DND-41 (cell line): Measurements from ENCODE around the gene POU2AF2.

ENCODE experiments used
- ATAC-seq: fragments of 200-7000 bp; cut with Tn5 transposase; 3 replicates; pipeline ENCODE4 v1.9.1; 2021; ENCODE audit warnings: low read depth; ENCODE audit not compliant: insufficient read depth
- DNase-seq: peaks from one replicate; pipeline ENCODE4 v3.0.0-alpha.2; 2020
- H2AFZ ChIP-seq: 2 replicates; pipeline ENCODE4 v1.6.0; 2012; ENCODE audit warnings: low read depth, low read length
- H3K27ac ChIP-seq: 2 replicates; pipeline ENCODE4 v1.5.1; 2012; ENCODE audit warnings: low read length, inconsistent platforms
- H3K27me3 ChIP-seq: fragments of 200-600 bp; sonication (generic); 2 replicates; pipeline ENCODE4 v1.6.0; 2012; ENCODE audit warnings: low read length, mild to moderate bottlenecking, inconsistent platforms; ENCODE audit not compliant: insufficient read depth, poor library complexity
- H3K36me3 ChIP-seq: 2 replicates; pipeline ENCODE4 v1.5.1; 2012; ENCODE audit warnings: low read length, inconsistent platforms; ENCODE audit not compliant: insufficient read depth
- H3K4me1 ChIP-seq: 2 replicates; pipeline ENCODE4 v1.5.1; 2012; ENCODE audit warnings: mild to moderate bottlenecking, low read length; ENCODE audit not compliant: insufficient read depth
- H3K4me2 ChIP-seq: 2 replicates; pipeline ENCODE4 v1.6.0; 2012; ENCODE audit warnings: mild to moderate bottlenecking, moderate library complexity, low read length, inconsistent platforms; ENCODE audit not compliant: insufficient read depth
- H3K4me3 ChIP-seq, 2 experiments: fragments of 200-600 bp in 1 of 2; shearing (Covaris generic) in 1 of 2; 2 replicates each; pipeline ENCODE4 v1.5.1; 2012 to 2016; ENCODE audit warnings: inconsistent platforms in 2 of 2, low read length in 2 of 2, mild to moderate bottlenecking in 2 of 2, low read depth in 1 of 2, moderate library complexity in 1 of 2
- H3K79me2 ChIP-seq: 2 replicates; pipeline ENCODE4 v1.6.0; 2012; ENCODE audit warnings: low read length, inconsistent platforms; ENCODE audit not compliant: insufficient read depth
- H3K9ac ChIP-seq: 2 replicates; pipeline ENCODE4 v1.6.0; 2012; ENCODE audit warnings: low read depth, mild to moderate bottlenecking, inconsistent platforms, low read length, moderate library complexity
- H3K9me3 ChIP-seq: 2 replicates; pipeline ENCODE4 v1.5.1; 2012; ENCODE audit warnings: low read length, moderate library complexity, mild to moderate bottlenecking, inconsistent platforms; ENCODE audit not compliant: insufficient read depth, severe bottlenecking
- H4K20me1 ChIP-seq: 2 replicates; pipeline ENCODE4 v1.6.0; 2012; ENCODE audit warnings: low read length; ENCODE audit not compliant: insufficient read depth
- EZH2 ChIP-seq: IDR thresholded peaks from 3 replicates; pipeline ENCODE4 v1.6.1; 2012; ENCODE audit warnings: borderline replicate concordance, low read depth, mild to moderate bottlenecking, moderate library complexity, low read length, inconsistent platforms; ENCODE audit not compliant: severe bottlenecking
- TF ChIP-seq, protein P1 (sequence below): IDR thresholded peaks from 2 replicates; pipeline ENCODE4 v1.5.1; 2012; ENCODE audit warnings: borderline replicate concordance, low read length, moderate library complexity, mild to moderate bottlenecking; ENCODE audit not compliant: poor library complexity, severe bottlenecking; ENCODE audit errors: extremely low read depth

Gene POU2AF2

DNA sequence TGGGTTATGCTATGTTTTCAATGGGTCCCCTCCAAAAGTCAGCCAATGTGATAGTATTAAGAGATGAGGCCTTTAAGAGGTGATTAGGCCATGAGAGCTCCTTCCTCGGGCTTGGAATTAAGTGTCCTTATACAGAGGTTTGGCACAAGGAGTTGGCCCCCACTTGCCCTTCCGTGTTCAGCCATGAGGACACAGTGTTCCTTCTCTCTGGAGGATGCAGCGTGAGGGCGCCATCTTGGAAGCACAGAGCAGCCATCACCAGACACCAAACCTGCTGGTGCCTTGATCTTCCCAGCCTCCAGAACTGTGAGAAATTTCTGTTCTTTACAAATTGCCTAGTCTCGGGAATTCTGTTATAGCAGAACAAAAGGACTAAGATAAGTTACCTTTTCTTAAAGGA lies 79.7 kb downstream of the POU2AF2 start:
- no peaks in the 10 kb centered on the region for H3K9me3 ChIP-seq
- H3K36me3 ChIP-seq, result no peaks in the 10 kb centered on the region
- H3K79me2 ChIP-seq, result no peaks in the 10 kb centered on the region
- ATAC-seq (no peak), DNase-seq (no peak)
- H3K4me2 ChIP-seq, result no peak overlapping the region
- H3K9ac ChIP-seq, result no peak overlapping the region
- TF ChIP-seq EZH2, result no peak
- TF ChIP-seq, protein P1, sequence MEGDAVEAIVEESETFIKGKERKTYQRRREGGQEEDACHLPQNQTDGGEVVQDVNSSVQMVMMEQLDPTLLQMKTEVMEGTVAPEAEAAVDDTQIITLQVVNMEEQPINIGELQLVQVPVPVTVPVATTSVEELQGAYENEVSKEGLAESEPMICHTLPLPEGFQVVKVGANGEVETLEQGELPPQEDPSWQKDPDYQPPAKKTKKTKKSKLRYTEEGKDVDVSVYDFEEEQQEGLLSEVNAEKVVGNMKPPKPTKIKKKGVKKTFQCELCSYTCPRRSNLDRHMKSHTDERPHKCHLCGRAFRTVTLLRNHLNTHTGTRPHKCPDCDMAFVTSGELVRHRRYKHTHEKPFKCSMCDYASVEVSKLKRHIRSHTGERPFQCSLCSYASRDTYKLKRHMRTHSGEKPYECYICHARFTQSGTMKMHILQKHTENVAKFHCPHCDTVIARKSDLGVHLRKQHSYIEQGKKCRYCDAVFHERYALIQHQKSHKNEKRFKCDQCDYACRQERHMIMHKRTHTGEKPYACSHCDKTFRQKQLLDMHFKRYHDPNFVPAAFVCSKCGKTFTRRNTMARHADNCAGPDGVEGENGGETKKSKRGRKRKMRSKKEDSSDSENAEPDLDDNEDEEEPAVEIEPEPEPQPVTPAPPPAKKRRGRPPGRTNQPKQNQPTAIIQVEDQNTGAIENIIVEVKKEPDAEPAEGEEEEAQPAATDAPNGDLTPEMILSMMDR, result no peak
- no peaks in the 10 kb centered on the region for H4K20me1 ChIP-seq
- no peaks in the 10 kb centered on the region for H3K4me1 ChIP-seq
- H3K27ac ChIP-seq, result no peak overlapping the region
- H3K4me3 ChIP-seq, result no peak overlapping the region
- H3K27me3 ChIP-seq, result no peaks in the 10 kb centered on the region
- no peak overlapping the region for H2AFZ ChIP-seq

DNA sequence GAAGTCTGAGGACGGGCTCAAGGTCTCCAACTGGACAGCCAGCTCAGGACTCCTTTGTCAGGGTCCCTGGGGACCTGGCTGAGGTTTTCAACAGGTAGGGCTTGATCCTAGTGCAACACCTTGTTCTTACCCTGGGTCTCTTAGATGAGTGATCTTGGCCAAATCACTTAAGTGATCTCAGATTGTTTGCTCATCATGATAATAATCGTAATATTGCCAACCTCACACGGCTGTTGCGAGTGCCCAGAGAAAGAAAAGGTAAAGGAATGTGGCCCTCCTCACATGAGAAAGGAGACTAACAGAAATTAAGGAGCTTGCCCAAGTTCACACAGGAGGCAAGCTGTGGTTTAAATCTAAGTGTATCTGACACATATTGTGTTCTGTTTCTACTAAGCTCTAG lies 81.3 kb downstream of the POU2AF2 start:
- TF ChIP-seq, protein P1, result no peak
- no peak for TF ChIP-seq EZH2
- no peaks in the 10 kb centered on the region for H3K36me3 ChIP-seq
- H4K20me1 ChIP-seq, result no peaks in the 10 kb centered on the region
- H3K79me2 ChIP-seq, result no peaks in the 10 kb centered on the region
- no peak overlapping the region for H2AFZ ChIP-seq
- DNase-seq (no peak), ATAC-seq (no peak)
- H3K4me3 ChIP-seq, result no peak overlapping the region
- H3K4me2 ChIP-seq, result no peak overlapping the region
- no peaks in the 10 kb centered on the region for H3K27me3 ChIP-seq
- H3K9ac ChIP-seq, result no peak overlapping the region
- no peak overlapping the region for H3K27ac ChIP-seq
- no peaks in the 10 kb centered on the region for H3K4me1 ChIP-seq
- no peaks in the 10 kb centered on the region for H3K9me3 ChIP-seq

DNA sequence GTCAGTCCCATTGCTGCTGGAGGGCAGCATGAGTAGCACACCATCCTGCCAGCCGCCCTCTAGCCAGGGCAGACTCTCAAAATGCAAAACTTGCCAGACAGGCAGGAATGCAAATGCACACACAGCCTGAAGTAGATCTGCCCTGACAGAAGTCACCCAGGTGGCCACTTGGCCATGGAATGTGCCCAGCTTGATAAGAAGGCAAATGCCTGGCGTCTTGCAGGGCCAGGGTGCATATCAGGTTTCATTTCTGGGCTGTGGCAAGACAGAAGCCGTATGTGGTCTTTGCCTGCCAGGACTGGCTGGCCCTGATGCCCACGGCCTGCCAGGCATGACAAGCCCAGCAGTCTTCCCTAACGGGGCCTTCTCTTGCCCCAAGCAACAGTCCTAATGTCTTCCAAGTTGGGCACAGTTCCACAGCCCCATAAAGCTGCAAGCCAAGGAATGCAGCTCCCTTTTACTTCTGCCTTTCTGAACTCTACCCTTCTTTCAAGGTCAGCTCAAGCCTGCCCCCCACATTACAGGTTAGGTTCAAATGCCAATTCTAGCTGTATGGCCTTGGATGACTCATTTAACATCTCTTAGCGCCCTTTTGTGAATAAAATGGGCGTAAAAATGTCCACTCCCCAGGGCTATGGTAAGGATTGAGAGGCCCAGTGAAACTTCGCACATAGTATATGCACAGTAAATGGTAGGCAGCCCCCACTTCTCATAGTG lies 82.5 kb downstream of the POU2AF2 start:
- Histone ChIP-seq H3K9me3 (no peaks in the 10 kb centered on the region), H3K27me3 (no peaks in the 10 kb centered on the region), H2AFZ (no peak overlapping the region), H4K20me1 (no peaks in the 10 kb centered on the region), H3K36me3 (no peaks in the 10 kb centered on the region), H3K79me2 (no peaks in the 10 kb centered on the region), H3K4me3 (no peak overlapping the region), H3K4me1 (no peaks in the 10 kb centered on the region), H3K4me2 (no peak overlapping the region), H3K9ac (no peak overlapping the region), H3K27ac (no peak overlapping the region)
- DNase-seq, result no peak
- no peak for ATAC-seq
- TF ChIP-seq, protein P1, result no peak
- no peak for TF ChIP-seq EZH2
